HepG2 (cell line): ENCODE results near the gene SUB1. TPM values are rescaled to one million over a fixed set of nuclear protein-coding genes. Genes with fewer than 3 reads are reported as not detected.
A peak's percentile ranks its signal among the peaks of the same experiment; 100 is the strongest.

ENCODE experiments used
- ATAC-seq: fragments of 200-7000 bp; cut with Tn5 transposase; 3 replicates; pipeline ENCODE4 v1.9.1; 2020; ENCODE audit warnings: mild to moderate bottlenecking, moderate library complexity
- BruUV-seq: library from RNA; stranded (reverse); fragments of 400-500 nt; replicated peaks from 2 replicates; lab custom pipeline; 2021; lab: Mats Ljungman, UMichigan
- CTCF ChIA-PET: fragments of 300-600 bp; formaldehyde crosslinking; extraction: SDS; loops from one replicate; lab custom pipeline; 2021; ENCODE audit warnings: low total read pairs, inconsistent platforms, low intra/inter-chr PET ratio; lab: Yijun Ruan, JAX
- POLR2A ChIA-PET: fragments of 350-600 bp; sonication (Branson Sonifier 250); formaldehyde crosslinking; loops from one replicate; lab custom pipeline; 2020; ENCODE audit warnings: antibody characterized with exemption, inconsistent platforms; lab: Yijun Ruan, JAX
- DNase-seq: peaks from one replicate; pipeline ENCODE4 v3.0.0-alpha.2; 2015; ENCODE audit warnings: low spot score
- FAIRE-seq: peaks from 3 replicates; lab custom pipeline; 2011; peaks lifted over from hg19 to GRCh38; lab: Jason Lieb, UNC
- H2AFZ ChIP-seq: one replicate; pipeline ENCODE4 v1.6.1; 2011; ENCODE audit warnings: low read length, inconsistent platforms
- H3K27ac ChIP-seq: fragments of 300-600 bp; 3 replicates; pipeline ENCODE4 v1.8.0; 2011; ENCODE audit warnings: mixed run types, mild to moderate bottlenecking, mixed read lengths, low read length, inconsistent platforms; ENCODE audit not compliant: insufficient read depth; ENCODE audit errors: extremely low read length
- H3K27me3 ChIP-seq, 2 experiments: fragments of 200-600 bp in 1 of 2; 2 replicates in 1 of 2; 3 replicates in 1 of 2; pipeline versions ENCODE4 v1.6.0 to v1.8.0; 2011; ENCODE audit warnings: low read length in 2 of 2, mild to moderate bottlenecking in 2 of 2, moderate library complexity in 2 of 2, inconsistent platforms in 1 of 2; ENCODE audit not compliant: insufficient read depth in 2 of 2, control insufficient read depth in 1 of 2
- H3K36me3 ChIP-seq, 2 experiments: fragments of 200-600 bp in 1 of 2; replicated peaks in 1 of 2; 2 replicates in 1 of 2; 3 replicates in 1 of 2; pipeline versions ENCODE4 v1.5.1 to v1.8.0; 2011; ENCODE audit warnings: low read length in 2 of 2, inconsistent platforms in 1 of 2; ENCODE audit not compliant: insufficient read depth in 2 of 2, control insufficient read depth in 1 of 2
- H3K4me1 ChIP-seq: 2 replicates; pipeline ENCODE4 v1.5.1; 2012; ENCODE audit warnings: low read length, inconsistent platforms; ENCODE audit not compliant: insufficient read depth
- H3K4me2 ChIP-seq: 2 replicates; pipeline ENCODE4 v1.6.0; 2011; ENCODE audit warnings: low read depth, low read length, inconsistent platforms
- H3K4me3 ChIP-seq, 3 experiments: fragments of 200-600 bp in 1 of 3; sonication (generic), shearing (Covaris generic) in 1 of 3; replicated peaks in 1 of 3; 2 replicates each; pipeline ENCODE4 v1.5.1; 2011 to 2016; ENCODE audit warnings: low read length in 3 of 3, inconsistent platforms in 2 of 3, low read depth in 2 of 3, mild to moderate bottlenecking in 2 of 3, control low read depth in 1 of 3, mixed read lengths in 1 of 3; ENCODE audit not compliant: insufficient read depth in 1 of 3
- H3K79me2 ChIP-seq: one replicate; pipeline ENCODE4 v1.6.1; 2011; ENCODE audit warnings: low read length, inconsistent platforms; ENCODE audit not compliant: insufficient read depth
- H3K9ac ChIP-seq: 2 replicates; pipeline ENCODE4 v1.6.0; 2011; ENCODE audit warnings: mild to moderate bottlenecking, low read depth, low read length, inconsistent platforms; ENCODE audit not compliant: insufficient read depth
- H3K9me3 ChIP-seq: 2 replicates; pipeline ENCODE4 v1.5.1; 2012; ENCODE audit warnings: mild to moderate bottlenecking, low read length
- H4K20me1 ChIP-seq: 2 replicates; pipeline ENCODE4 v1.6.0; 2011; ENCODE audit warnings: inconsistent platforms, mild to moderate bottlenecking, low read length, moderate library complexity; ENCODE audit not compliant: insufficient read depth
- BRD4 ChIP-seq: sonication (generic); formaldehyde crosslinking; IDR thresholded peaks from 2 replicates; pipeline ENCODE4 v1.4.0; 2020; ENCODE audit warnings: missing genetic modification reagents
- CEBPB ChIP-seq: IDR thresholded peaks from 2 replicates; pipeline ENCODE4 v1.6.1; 2011; ENCODE audit warnings: low read depth, low read length, improper control_type of control experiment, borderline replicate concordance
- FOXA3 ChIP-seq: IDR thresholded peaks from 2 replicates; pipeline ENCODE4 v1.6.1; 2016; ENCODE audit warnings: missing genetic modification reagents, missing compliant biosample characterization
- FOXO1 ChIP-seq: sonication (generic); formaldehyde crosslinking; IDR thresholded peaks from 2 replicates; pipeline ENCODE4 v1.4.0; 2020; ENCODE audit warnings: missing genetic modification reagents
- PLRG1 ChIP-seq: fragments of 450-650 bp; conservative IDR thresholded peaks from 2 replicates; pipeline ENCODE4 v1.6.1; 2016
- RCOR2 ChIP-seq: IDR thresholded peaks from 2 replicates; pipeline ENCODE4 v1.6.1; 2016; ENCODE audit warnings: missing biosample characterization, missing genetic modification reagents
- SCMH1 ChIP-seq: sonication (generic); formaldehyde crosslinking; IDR thresholded peaks from 2 replicates; pipeline ENCODE4 v1.9.0; 2021; ENCODE audit warnings: missing genetic modification reagents, mild to moderate bottlenecking, borderline replicate concordance
- ZIK1 ChIP-seq: sonication (generic); formaldehyde crosslinking; IDR thresholded peaks from 2 replicates; pipeline ENCODE4 v1.5.0; 2020; ENCODE audit warnings: mild to moderate bottlenecking, low read depth, missing genetic modification reagents, borderline replicate concordance
- ZNF274 ChIP-seq: sonication (generic); formaldehyde crosslinking; IDR thresholded peaks from 2 replicates; pipeline ENCODE4 v1.5.1; 2020; ENCODE audit warnings: mild to moderate bottlenecking, missing genetic modification reagents
- ZNF556 ChIP-seq: sonication (generic); formaldehyde crosslinking; IDR thresholded peaks from 2 replicates; pipeline ENCODE4 v1.4.0; 2020; ENCODE audit warnings: mild to moderate bottlenecking, missing genetic modification reagents, borderline replicate concordance
- ZNF598 ChIP-seq: sonication (generic); formaldehyde crosslinking; IDR thresholded peaks from 2 replicates; pipeline ENCODE4 v1.5.1; 2020; ENCODE audit warnings: mild to moderate bottlenecking, missing genetic modification reagents, borderline replicate concordance
- ZNF766 ChIP-seq: sonication (generic); formaldehyde crosslinking; IDR thresholded peaks from 2 replicates; pipeline ENCODE4 v1.5.0; 2020; ENCODE audit warnings: missing genetic modification reagents, borderline replicate concordance
- whole genome bisulfite sequencing: methylation state at CpG from one replicate; pipeline ENCODE4 v1.1.6; 2017; ENCODE audit warnings: low lambda C conversion rate; 5-methylcytosine and 5-hydroxymethylcytosine counted together
- in situ Hi-C: cut with HindIII; loops from 2 replicates; pipeline ENCODE4 v1.10.0; 2017; ENCODE audit warnings: low pct_unique_long_range_greater_than_20kb; ENCODE audit not compliant: extremely low pct_ligation_motif_present
- intact Hi-C: fragments of 100-400 bp; cut with micrococcal nuclease; formaldehyde crosslinking; loops from one replicate; pipeline ENCODE4 v1.10.0; 2022; ENCODE audit not compliant: unreplicated experiment
- polyA plus RNA-seq, 8 experiments: library from polyadenylated mRNA; depleted of rRNA in 3 of 8; stranded (reverse) in 7 of 8; unstranded in 1 of 8; fragments of >200 nt; fragmentation: Illumina TruSeq in 4 of 8; extraction: Trizol in 4 of 8; gene quantifications; 2 replicates each; pipeline versions ENCODE4 v1.2.1 to v1.2.3, GENCODE V29; 2011 to 2016; ENCODE audit warnings: low read depth in 4 of 8, missing spikeins in 1 of 8, mixed read lengths in 1 of 8; ENCODE audit not compliant: insufficient read depth in 1 of 8
- total RNA-seq, 5 experiments: library from RNA; depleted of rRNA; stranded (reverse); fragments of >200 nt; fragmentation: Illumina TruSeq; extraction: Trizol; gene quantifications; 2 replicates each; pipeline ENCODE4 v1.2.3, GENCODE V29; 2016; ENCODE audit warnings: low read depth in 1 of 5
- TF ChIP-seq, protein P1 (sequence below): sonication (generic); formaldehyde crosslinking; IDR thresholded peaks from 2 replicates; pipeline ENCODE4 v1.5.0; 2020; ENCODE audit warnings: missing genetic modification reagents
- TF ChIP-seq, protein P2 (sequence below): sonication (generic); formaldehyde crosslinking; IDR thresholded peaks from 2 replicates; pipeline ENCODE4 v1.4.0; 2020; ENCODE audit warnings: mild to moderate bottlenecking, missing genetic modification reagents
- TF ChIP-seq, protein P3 (sequence below), 2 experiments: fragments of 450-650 bp in 1 of 2; sonication (generic) in 1 of 2; formaldehyde crosslinking; IDR thresholded peaks; 2 replicates each; pipeline versions ENCODE4 v1.5.0 to v1.8.0; 2020 to 2022; ENCODE audit warnings: mild to moderate bottlenecking in 1 of 2, missing genetic modification reagents in 1 of 2
- TF ChIP-seq, protein P4 (sequence below): sonication (generic); formaldehyde crosslinking; IDR thresholded peaks from 2 replicates; pipeline ENCODE4 v1.5.0; 2020; ENCODE audit warnings: missing genetic modification reagents

The SUB1 gene
- total and polyA plus RNA-seq, 2 of the 13 experiments (the other 11 are each of a cell fraction or from before 2014, with no cell fraction given), result 182 to 693 TPM

DNA sequence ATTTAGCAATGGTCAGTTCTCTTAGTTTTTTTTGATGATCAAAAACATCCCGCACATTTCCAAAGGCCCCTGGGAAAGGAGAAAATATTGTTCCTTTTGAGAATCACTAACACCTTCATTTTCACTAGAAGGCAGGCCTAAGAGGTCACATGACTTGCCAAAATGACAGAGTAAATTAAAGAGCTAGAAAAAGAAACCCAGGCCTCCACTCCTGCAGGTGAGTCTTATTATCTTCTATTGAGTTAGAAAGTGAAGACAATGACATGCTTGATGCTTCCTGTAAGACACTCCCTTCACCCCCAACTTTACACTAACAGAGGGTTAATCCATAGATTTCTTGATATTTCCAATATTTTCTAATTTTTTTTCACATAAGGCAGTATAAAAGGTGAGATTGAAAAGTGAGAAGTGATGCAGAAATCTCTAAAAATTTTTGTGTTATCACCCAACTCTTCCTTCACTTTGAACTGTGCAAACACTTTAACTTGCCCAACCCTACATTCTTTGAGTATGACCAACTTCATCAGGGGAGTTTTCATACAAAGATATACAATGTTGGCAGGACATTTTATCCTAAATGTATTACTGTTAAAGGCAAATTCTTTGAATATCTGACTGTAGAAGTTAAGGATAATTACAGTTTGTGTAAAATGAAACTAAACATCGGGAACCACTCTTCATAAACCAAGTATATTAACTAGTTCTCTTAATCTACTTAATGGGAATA lies 57.1 kb downstream of the SUB1 start:
- Histone ChIP-seq H3K79me2 (no peaks in the 10 kb centered on the region), H3K9ac (no peak overlapping the region), H3K27ac (no peak overlapping the region), H4K20me1 (no peaks in the 10 kb centered on the region), H2AFZ (no peak overlapping the region), H3K36me3 (no peaks in the 10 kb centered on the region), H3K27me3 (no peaks in the 10 kb centered on the region), H3K9me3 (no peaks in the 10 kb centered on the region), H3K4me1 (no peaks in the 10 kb centered on the region), H3K4me3 (no peak overlapping the region), H3K4me2 (no peak overlapping the region)
- ATAC-seq (peak; percentile 46; the same call in 2 of the 3 replicates), FAIRE-seq (peak; percentile 43), DNase-seq (peak; percentile 55)
- in situ Hi-C loops (no loop called here), intact Hi-C loops (no loop called here)
- CTCF ChIA-PET, result no interaction called here
- BruUV-seq, result no TSS peak
- 0 out of 2 replicates have a peak, but pooled peaks have one; percentile 2 for TF ChIP-seq CEBPB
- no peak for TF ChIP-seq FOXA3 (CRISPR knock-in tag)
- POLR2A ChIA-PET, result no interaction called here
- WGBS, result 46% methylated on average over 2 of the region's 2 CpGs

DNA sequence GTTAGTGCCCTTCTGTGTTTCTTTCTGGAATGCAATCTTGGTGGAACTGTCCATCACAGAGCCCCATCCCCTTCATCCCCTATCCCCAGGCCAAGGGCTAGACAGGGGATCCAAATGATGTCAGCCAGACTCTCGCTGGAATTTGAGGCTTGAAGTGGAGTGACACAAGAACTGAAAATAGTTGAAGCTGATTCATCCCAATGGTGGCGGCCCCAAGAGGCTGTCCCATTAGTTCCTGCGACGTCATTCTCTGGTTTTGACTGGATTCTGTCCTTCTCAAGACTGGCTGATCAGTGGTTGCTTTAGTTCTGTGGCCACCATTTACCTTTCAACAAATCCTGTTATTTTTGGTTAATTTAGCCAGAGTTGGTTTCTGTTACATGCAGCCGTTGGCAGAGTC lies 59.9 kb downstream of the SUB1 start:
- H3K27me3 ChIP-seq, result no peaks in the 10 kb centered on the region
- FAIRE-seq (no peak), ATAC-seq (no peak), DNase-seq (no peak)
- ChIA-PET POLR2A (no interaction called here), CTCF (no interaction called here)
- H3K27ac ChIP-seq, result no peak overlapping the region
- in situ Hi-C loops (no loop called here), intact Hi-C loops (no loop called here)
- BruUV-seq, result no TSS peak
- no peaks in the 10 kb centered on the region for H3K79me2 ChIP-seq
- no peaks in the 10 kb centered on the region for H3K4me1 ChIP-seq
- no peak overlapping the region for H3K4me3 ChIP-seq
- H4K20me1 ChIP-seq, result no peaks in the 10 kb centered on the region
- H2AFZ ChIP-seq, result no peak overlapping the region
- no peak overlapping the region for H3K9ac ChIP-seq
- H3K36me3 ChIP-seq, result no peaks in the 10 kb centered on the region
- H3K4me2 ChIP-seq, result no peak overlapping the region
- no peaks in the 10 kb centered on the region for H3K9me3 ChIP-seq
- 26% methylated on average over 5 of the region's 5 CpGs for WGBS
- TF ChIP-seq, protein P1, sequence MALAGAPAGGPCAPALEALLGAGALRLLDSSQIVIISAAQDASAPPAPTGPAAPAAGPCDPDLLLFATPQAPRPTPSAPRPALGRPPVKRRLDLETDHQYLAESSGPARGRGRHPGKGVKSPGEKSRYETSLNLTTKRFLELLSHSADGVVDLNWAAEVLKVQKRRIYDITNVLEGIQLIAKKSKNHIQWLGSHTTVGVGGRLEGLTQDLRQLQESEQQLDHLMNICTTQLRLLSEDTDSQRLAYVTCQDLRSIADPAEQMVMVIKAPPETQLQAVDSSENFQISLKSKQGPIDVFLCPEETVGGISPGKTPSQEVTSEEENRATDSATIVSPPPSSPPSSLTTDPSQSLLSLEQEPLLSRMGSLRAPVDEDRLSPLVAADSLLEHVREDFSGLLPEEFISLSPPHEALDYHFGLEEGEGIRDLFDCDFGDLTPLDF (CRISPR knock-in tag), result no peak
- TF ChIP-seq ZNF556 (no peak), RCOR2 (CRISPR knock-in tag) (no peak), FOXO1 (no peak), SCMH1 (CRISPR knock-in tag) (no peak), ZNF766 (no peak), PLRG1 (no peak), BRD4 (CRISPR knock-in tag) (no peak), ZNF274 (CRISPR knock-in tag) (no peak), ZIK1 (CRISPR knock-in tag) (no peak), ZNF598 (no peak)
- TF ChIP-seq, protein P2, sequence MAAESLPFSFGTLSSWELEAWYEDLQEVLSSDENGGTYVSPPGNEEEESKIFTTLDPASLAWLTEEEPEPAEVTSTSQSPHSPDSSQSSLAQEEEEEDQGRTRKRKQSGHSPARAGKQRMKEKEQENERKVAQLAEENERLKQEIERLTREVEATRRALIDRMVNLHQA (CRISPR knock-in tag), result no peak
- TF ChIP-seq, protein P3, sequence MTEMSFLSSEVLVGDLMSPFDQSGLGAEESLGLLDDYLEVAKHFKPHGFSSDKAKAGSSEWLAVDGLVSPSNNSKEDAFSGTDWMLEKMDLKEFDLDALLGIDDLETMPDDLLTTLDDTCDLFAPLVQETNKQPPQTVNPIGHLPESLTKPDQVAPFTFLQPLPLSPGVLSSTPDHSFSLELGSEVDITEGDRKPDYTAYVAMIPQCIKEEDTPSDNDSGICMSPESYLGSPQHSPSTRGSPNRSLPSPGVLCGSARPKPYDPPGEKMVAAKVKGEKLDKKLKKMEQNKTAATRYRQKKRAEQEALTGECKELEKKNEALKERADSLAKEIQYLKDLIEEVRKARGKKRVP (CRISPR knock-in tag; IDR thresholded peaks at IDR 0.05), result no peak
- TF ChIP-seq, protein P4, sequence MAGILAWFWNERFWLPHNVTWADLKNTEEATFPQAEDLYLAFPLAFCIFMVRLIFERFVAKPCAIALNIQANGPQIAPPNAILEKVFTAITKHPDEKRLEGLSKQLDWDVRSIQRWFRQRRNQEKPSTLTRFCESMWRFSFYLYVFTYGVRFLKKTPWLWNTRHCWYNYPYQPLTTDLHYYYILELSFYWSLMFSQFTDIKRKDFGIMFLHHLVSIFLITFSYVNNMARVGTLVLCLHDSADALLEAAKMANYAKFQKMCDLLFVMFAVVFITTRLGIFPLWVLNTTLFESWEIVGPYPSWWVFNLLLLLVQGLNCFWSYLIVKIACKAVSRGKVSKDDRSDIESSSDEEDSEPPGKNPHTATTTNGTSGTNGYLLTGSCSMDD (CRISPR knock-in tag), result no peak
